NT2/D1 (cell line): ENCODE data around the gene MYRF.

Experiments used
- SUZ12 ChIP-seq: IDR thresholded peaks from 2 replicates; pipeline ENCODE4 v1.6.1; 2011; ENCODE audit not compliant: insufficient read length, insufficient read depth; ENCODE audit errors: extremely low read depth
- YY1 ChIP-seq: IDR thresholded peaks from 2 replicates; pipeline ENCODE4 v1.6.1; 2011; ENCODE audit not compliant: insufficient read length, insufficient read depth
- ZNF274 ChIP-seq: IDR thresholded peaks from 2 replicates; pipeline ENCODE4 v1.6.1; 2011; ENCODE audit warnings: mild to moderate bottlenecking, low read depth, low read length

DNA sequence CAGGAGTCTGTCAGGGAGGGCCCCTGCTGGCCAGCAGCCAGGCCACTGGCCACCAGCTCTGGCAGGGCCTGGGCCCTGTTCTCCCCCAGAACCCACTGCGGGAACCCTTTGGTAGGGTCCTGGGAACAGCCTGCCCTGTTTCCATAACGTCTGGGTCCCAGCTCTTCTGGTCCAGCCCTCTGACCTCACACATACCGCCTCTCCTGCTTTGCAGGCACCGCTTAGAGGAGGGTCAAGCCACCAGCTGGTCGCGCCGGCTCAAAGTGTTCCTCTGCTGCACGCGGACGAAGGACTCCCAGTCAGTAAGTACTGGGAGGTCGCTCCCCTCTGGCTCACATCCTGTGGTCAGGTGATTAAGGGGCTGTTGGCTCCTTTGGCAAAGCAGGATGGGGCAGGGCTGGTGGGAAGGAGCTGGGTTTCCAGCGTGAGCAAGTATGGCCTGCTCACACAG is 26.6 kb upstream of the MYRF start:
- TF ChIP-seq SUZ12 (no peak), YY1 (no peak), ZNF274 (no peak)
